ENCODE measurements around the gene GAL3ST3.

GAL3ST3 gene

GRCh38 chr11:66070604-66071380, 21.8 kb upstream of the GAL3ST3 start:
- no peak for DNase-seq (ENCODE audit: extremely low spot score)
- TF ChIP-seq CTCF (IDR thresholded peaks at IDR 0.05; ENCODE audit: control extremely low read depth, extremely low read depth, low read depth, missing control alignments) = no peak
- ChIA-PET CTCF (interaction anchor here (0.8 to 8.7 kb wide), 10 partner anchors 8 to 69 kb away, joined by 3 to 143 read pairs (median 24); partner anchors contain the start of gene SF3B2), POLR2A (interaction anchor here (0.6 to 1.3 kb wide), 2 partner anchors 14 to 35 kb away, joined by 3 to 4 read pairs; no protein-coding TSS in a partner anchor)

- ChIA-PET POLR2A (interaction anchor here (0.6 to 1.4 kb wide), 4 partner anchors 10 to 35 kb away, joined by 3 to 4 read pairs (median 3); no protein-coding TSS in a partner anchor), CTCF (interaction anchor here (0.6 to 8.7 kb wide), 18 partner anchors 9 to 185 kb away, joined by 3 to 143 read pairs (median 6); partner anchors contain the start of genes CATSPER1 and SF3B2)
- peak; percentile 90 for DNase-seq (ENCODE audit: extremely low spot score)
- no peak for TF ChIP-seq CTCF (IDR thresholded peaks at IDR 0.05; ENCODE audit: control extremely low read depth, extremely low read depth, low read depth, missing control alignments)
These were observed 21.0 kb upstream of the GAL3ST3 start, which contains the start of gene PACS1 for GRCh38 chr11:66069715-66070603. PACS1 (plus strand) TSS chr11:66070272; CDS start chr11:66070487, 215 bp downstream.

- ChIA-PET POLR2A (interaction anchor here (0.9 to 1.4 kb wide), 3 partner anchors 9 to 16 kb away, joined by 3 read pairs; no protein-coding TSS in a partner anchor), CTCF (interaction anchor here (0.6 to 8.7 kb wide), 29 partner anchors 10 to 217 kb away, joined by 3 to 143 read pairs (median 5); partner anchors contain the start of genes CATSPER1, CCDC85B, FIBP and SF3B2)
- TF ChIP-seq CTCF (IDR thresholded peaks at IDR 0.05; ENCODE audit: control extremely low read depth, extremely low read depth, low read depth, missing control alignments) = peak; percentile 16
- DNase-seq (ENCODE audit: extremely low spot score) = peak; percentile 64
These were observed 20.2 kb upstream of the GAL3ST3 start for GRCh38 chr11:66068923-66069714.

GRCh38 chr11:66068154-66068821, 19.3 kb upstream of the GAL3ST3 start:
- DNase-seq (ENCODE audit: extremely low spot score) = peak; percentile 70
- peak; percentile 75 for TF ChIP-seq CTCF (IDR thresholded peaks at IDR 0.05; ENCODE audit: control extremely low read depth, extremely low read depth, low read depth, missing control alignments)
- POLR2A ChIA-PET = interaction anchor here (0.9 to 1.1 kb wide), 3 partner anchors 13 to 16 kb away, joined by 3 to 4 read pairs (median 3); no protein-coding TSS in a partner anchor
- CTCF ChIA-PET = interaction anchor here (0.7 to 8.7 kb wide), 34 partner anchors 9 to 447 kb away, joined by 3 to 143 read pairs (median 4); partner anchors contain the start of genes CATSPER1, CCDC85B, FIBP and SF3B2

- no peak for DNase-seq (ENCODE audit: extremely low spot score)
- POLR2A ChIA-PET = interaction anchor here (0.9 to 1.3 kb wide), 2 partner anchors 13 to 15 kb away, joined by 4 read pairs; partner anchors contain the start of gene SF3B2
- no peak for TF ChIP-seq CTCF (IDR thresholded peaks at IDR 0.05; ENCODE audit: control extremely low read depth, extremely low read depth, low read depth, missing control alignments)
- CTCF ChIA-PET = interaction anchor here (0.6 to 8.7 kb wide), 24 partner anchors 9 to 446 kb away, joined by 3 to 143 read pairs (median 4); partner anchors contain the start of genes CATSPER1, CCDC85B, FIBP and SF3B2
These were observed 18.7 kb upstream of the GAL3ST3 start for GRCh38 chr11:66067640-66068039.
